ENCODE data around the gene ARFIP1.

The ARFIP1 gene

DNA sequence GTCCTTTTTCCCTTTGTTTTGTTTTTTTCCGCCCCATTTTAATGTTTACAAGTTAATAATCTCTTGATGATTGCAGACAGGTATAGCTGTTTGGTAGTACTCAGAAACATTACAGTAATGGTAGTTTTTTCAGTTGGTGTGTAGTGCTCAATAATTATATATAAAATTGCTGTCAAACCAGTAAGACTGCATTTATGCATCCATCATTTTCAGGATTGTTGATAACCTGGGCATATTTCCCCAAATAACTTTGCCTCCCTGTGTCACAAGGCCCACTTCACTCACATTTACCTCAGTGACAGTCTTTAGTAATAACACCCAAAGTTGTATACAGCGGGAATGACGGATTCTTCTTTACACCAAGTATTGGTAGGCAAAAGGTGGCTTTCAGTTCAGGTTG lies 16.1 kb downstream of the ARFIP1 start:
- no peak overlapping the region for H3K4me3 ChIP-seq (ENCODE audit: low read depth, low read length)
- TF ChIP-seq, protein P1, sequence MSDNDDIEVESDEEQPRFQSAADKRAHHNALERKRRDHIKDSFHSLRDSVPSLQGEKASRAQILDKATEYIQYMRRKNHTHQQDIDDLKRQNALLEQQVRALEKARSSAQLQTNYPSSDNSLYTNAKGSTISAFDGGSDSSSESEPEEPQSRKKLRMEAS (IDR thresholded peaks at IDR 0.05; ENCODE audit: low read depth, low read length) = no peak
- no peak for TF ChIP-seq POLR2A (IDR thresholded peaks at IDR 0.05; ENCODE audit: extremely low read depth, insufficient read length)
- TF ChIP-seq, protein P2, sequence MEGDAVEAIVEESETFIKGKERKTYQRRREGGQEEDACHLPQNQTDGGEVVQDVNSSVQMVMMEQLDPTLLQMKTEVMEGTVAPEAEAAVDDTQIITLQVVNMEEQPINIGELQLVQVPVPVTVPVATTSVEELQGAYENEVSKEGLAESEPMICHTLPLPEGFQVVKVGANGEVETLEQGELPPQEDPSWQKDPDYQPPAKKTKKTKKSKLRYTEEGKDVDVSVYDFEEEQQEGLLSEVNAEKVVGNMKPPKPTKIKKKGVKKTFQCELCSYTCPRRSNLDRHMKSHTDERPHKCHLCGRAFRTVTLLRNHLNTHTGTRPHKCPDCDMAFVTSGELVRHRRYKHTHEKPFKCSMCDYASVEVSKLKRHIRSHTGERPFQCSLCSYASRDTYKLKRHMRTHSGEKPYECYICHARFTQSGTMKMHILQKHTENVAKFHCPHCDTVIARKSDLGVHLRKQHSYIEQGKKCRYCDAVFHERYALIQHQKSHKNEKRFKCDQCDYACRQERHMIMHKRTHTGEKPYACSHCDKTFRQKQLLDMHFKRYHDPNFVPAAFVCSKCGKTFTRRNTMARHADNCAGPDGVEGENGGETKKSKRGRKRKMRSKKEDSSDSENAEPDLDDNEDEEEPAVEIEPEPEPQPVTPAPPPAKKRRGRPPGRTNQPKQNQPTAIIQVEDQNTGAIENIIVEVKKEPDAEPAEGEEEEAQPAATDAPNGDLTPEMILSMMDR (IDR thresholded peaks at IDR 0.05; ENCODE audit: low read depth, low read length) = no peak
- no peak for TF ChIP-seq MYC (IDR thresholded peaks at IDR 0.05; ENCODE audit: low read depth, low read length)

DNA sequence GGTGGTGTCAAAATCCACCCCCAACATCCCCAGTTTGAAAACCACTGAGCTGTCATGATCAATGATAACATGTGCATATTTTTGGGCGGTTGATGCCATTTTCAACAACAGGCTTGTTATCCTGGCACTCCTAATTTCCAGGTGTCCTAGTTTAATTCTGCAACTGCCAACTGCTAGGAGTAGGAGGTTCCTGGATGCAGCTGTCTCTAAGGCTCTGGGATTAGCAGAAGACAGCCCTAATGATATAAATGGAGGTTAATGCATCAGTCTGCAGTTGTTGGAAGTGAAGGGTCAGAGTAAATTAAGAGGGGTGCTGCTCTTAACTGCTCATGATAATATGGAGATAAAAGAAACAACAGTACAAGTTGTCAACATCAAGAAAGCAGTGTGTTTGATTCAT lies 23.8 kb downstream of the ARFIP1 start:
- TF ChIP-seq MYC (IDR thresholded peaks at IDR 0.05; ENCODE audit: low read depth, low read length) = no peak
- TF ChIP-seq, protein P1 (IDR thresholded peaks at IDR 0.05; ENCODE audit: low read depth, low read length) = no peak
- TF ChIP-seq, protein P2 (IDR thresholded peaks at IDR 0.05; ENCODE audit: low read depth, low read length) = no peak
- no peak for TF ChIP-seq POLR2A (IDR thresholded peaks at IDR 0.05; ENCODE audit: extremely low read depth, insufficient read length)

More for the DNA sequence above, 16.1 kb downstream of the ARFIP1 start:
- DNase-seq (ENCODE audit: low read depth) = no peak

GRCh38 chr4:152805071-152805650 lies 25.4 kb downstream of the ARFIP1 start:
- no peak for DNase-seq (ENCODE audit: low read depth)
- TF ChIP-seq, protein P1 (IDR thresholded peaks at IDR 0.05; ENCODE audit: low read depth, low read length) = no peak
- no peak for TF ChIP-seq POLR2A (IDR thresholded peaks at IDR 0.05; ENCODE audit: extremely low read depth, insufficient read length)
- TF ChIP-seq, protein P2 (IDR thresholded peaks at IDR 0.05; ENCODE audit: low read depth, low read length) = no peak
- TF ChIP-seq MYC (IDR thresholded peaks at IDR 0.05; ENCODE audit: low read depth, low read length) = no peak
- no peak overlapping the region for H3K4me3 ChIP-seq (ENCODE audit: low read depth, low read length)

More for the DNA sequence above, 23.8 kb downstream of the ARFIP1 start:
- no peak overlapping the region for H3K4me3 ChIP-seq (ENCODE audit: low read depth, low read length)
- DNase-seq (ENCODE audit: low read depth) = no peak

- no peak overlapping the region for H3K4me3 ChIP-seq (ENCODE audit: low read depth, low read length)
- DNase-seq (ENCODE audit: low read depth) = no peak
- TF ChIP-seq MYC (IDR thresholded peaks at IDR 0.05; ENCODE audit: low read depth, low read length) (no peak), POLR2A (IDR thresholded peaks at IDR 0.05; ENCODE audit: extremely low read depth, insufficient read length) (no peak)
Observed at GRCh38 chr4:152805818-152806217, 26.1 kb downstream of the ARFIP1 start.

GRCh38 chr4:152806501-152807125 lies 26.9 kb downstream of the ARFIP1 start:
- TF ChIP-seq, protein P2 (IDR thresholded peaks at IDR 0.05; ENCODE audit: low read depth, low read length) = no peak
- TF ChIP-seq, protein P1 (IDR thresholded peaks at IDR 0.05; ENCODE audit: low read depth, low read length) = no peak
- TF ChIP-seq MYC (IDR thresholded peaks at IDR 0.05; ENCODE audit: low read depth, low read length) (no peak), POLR2A (IDR thresholded peaks at IDR 0.05; ENCODE audit: extremely low read depth, insufficient read length) (no peak)
- H3K4me3 ChIP-seq (ENCODE audit: low read depth, low read length) = no peak overlapping the region
- DNase-seq (ENCODE audit: low read depth) = no peak

DNA sequence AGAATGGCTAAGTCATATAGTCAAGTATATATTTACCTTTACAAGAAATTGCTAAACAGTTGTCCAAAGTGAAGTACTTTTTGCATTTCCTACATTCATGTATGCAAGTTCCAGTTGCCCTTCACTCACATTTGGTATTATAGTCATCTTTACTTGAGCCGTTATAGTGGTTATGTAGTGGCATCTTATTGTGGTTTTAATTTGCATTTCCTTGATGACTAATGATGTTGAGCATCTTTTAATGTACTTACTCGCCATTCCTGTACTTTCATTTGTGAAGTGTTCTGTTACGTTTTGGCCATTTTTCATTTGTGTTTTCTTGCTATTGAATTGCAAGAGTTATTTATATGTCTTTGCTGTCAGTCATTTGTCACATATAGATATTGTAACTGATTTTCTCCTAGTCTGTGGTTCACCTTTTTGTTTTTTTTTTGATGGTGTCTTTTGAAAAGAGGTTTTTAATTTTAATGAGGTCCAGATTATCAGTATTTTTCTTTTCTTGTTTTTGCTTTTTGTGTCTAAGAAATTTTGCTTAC lies 27.6 kb downstream of the ARFIP1 start:
- TF ChIP-seq, protein P2 (IDR thresholded peaks at IDR 0.05; ENCODE audit: low read depth, low read length) = no peak
- TF ChIP-seq MYC (IDR thresholded peaks at IDR 0.05; ENCODE audit: low read depth, low read length) = no peak
- TF ChIP-seq, protein P1 (IDR thresholded peaks at IDR 0.05; ENCODE audit: low read depth, low read length) = no peak
- TF ChIP-seq POLR2A (IDR thresholded peaks at IDR 0.05; ENCODE audit: extremely low read depth, insufficient read length) = no peak
- no peak overlapping the region for H3K4me3 ChIP-seq (ENCODE audit: low read depth, low read length)

More for the DNA sequence above, 27.6 kb downstream of the ARFIP1 start:
- peak; percentile 7 for DNase-seq (ENCODE audit: low read depth)
